ENCODE results near the gene TMEM184A.

DNA sequence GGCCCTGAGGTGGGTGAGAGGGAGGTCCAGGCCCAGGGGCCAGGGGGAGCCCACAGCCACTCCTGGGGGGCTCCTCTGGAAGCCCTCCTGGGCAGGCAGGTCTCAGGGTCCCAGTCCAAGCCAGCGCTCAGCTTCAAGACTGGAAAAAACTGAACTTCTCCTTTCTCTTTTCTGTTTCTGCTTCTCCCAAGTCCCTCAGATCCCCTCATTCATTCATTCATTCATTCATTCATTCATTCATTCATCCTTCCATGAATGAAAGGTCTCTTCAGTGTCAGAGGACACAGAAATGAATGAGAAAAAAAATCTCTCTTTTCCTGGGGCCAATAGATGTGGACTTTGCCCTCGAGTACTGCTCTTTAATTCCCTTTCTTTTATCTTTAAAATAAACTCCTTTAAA lies 48.4 kb upstream of the TMEM184A start:
- TF ChIP-seq POLR2A (IDR thresholded peaks at IDR 0.05; ENCODE audit: low read length) (no peak), GATA1 (IDR thresholded peaks at IDR 0.05; ENCODE audit: low read depth, low read length) (no peak)

All from erythroblast (primary cell).